AG04450 (cell line): Measurements from ENCODE around the gene MTUS2. TPM values are rescaled to one million over a fixed set of nuclear protein-coding genes. Genes with fewer than 3 reads are reported as not detected.

ENCODE experiments used
- CTCF ChIA-PET: fragments of 300-600, 350-600 bp; formaldehyde crosslinking; extraction: SDS; loops from one replicate; lab custom pipeline; 2022; ENCODE audit warnings: antibody characterized with exemption, inconsistent platforms; lab: Charles Lee
- POLR2A ChIA-PET: fragments of 350-600 bp; formaldehyde crosslinking; extraction: SDS; loops from one replicate; lab custom pipeline; 2021; ENCODE audit warnings: antibody characterized with exemption, inconsistent platforms; lab: Yijun Ruan, JAX
- DNase-seq: peaks from one replicate; pipeline ENCODE4 v3.0.0-alpha.2; 2011; ENCODE audit warnings: low read depth, low spot score
- H3K27ac ChIP-seq: one replicate; pipeline ENCODE4 v1.5.1; 2012; ENCODE audit warnings: low read depth, low read length, control low read depth
- H3K27me3 ChIP-seq: one replicate; pipeline ENCODE4 v1.6.0; 2012; ENCODE audit warnings: low read length; ENCODE audit not compliant: control insufficient read depth, insufficient read depth
- H3K4me3 ChIP-seq: 2 replicates; pipeline ENCODE4 v1.5.1; 2011; ENCODE audit warnings: mild to moderate bottlenecking, low read depth, low read length, control low read depth
- H3K9me3 ChIP-seq: 2 replicates; pipeline ENCODE4 v1.5.1; 2012; ENCODE audit warnings: low read length; ENCODE audit not compliant: control insufficient read depth, insufficient read depth
- polyA plus RNA-seq: library from polyadenylated mRNA; depleted of rRNA; stranded (reverse); fragments of >200 nt; gene quantifications from 2 replicates; pipeline ENCODE4 v1.2.3, GENCODE V29; 2011
- TF ChIP-seq, protein P1 (sequence below): IDR thresholded peaks from 2 replicates; pipeline ENCODE4 v1.5.1; 2011; ENCODE audit warnings: low read depth, low read length, control low read depth, inconsistent platforms

Gene MTUS2
- polyA plus RNA-seq, 1 experiment = 0.02 TPM

DNA sequence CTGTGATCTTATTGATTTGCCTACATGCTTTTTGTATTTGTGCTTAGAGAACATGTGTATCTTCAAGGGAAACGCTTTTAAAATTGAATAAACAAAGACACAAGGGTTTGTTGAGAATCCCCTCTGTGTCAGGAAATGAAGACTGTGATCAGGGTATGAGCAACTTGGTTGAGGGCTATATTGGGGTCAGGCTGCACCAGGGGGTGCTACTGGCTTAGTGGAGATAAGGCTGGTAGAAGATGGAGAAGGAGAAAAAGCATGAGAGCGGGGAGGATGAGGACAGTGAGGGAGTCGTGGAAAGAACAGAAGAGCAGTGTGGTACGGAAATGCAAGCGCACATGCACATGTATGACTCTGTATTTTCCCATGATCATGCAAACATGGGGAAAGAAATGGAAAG, 201.6 kb downstream of the MTUS2 start:
- no peaks in the 10 kb centered on the region for H3K27me3 ChIP-seq
- TF ChIP-seq, protein P1, sequence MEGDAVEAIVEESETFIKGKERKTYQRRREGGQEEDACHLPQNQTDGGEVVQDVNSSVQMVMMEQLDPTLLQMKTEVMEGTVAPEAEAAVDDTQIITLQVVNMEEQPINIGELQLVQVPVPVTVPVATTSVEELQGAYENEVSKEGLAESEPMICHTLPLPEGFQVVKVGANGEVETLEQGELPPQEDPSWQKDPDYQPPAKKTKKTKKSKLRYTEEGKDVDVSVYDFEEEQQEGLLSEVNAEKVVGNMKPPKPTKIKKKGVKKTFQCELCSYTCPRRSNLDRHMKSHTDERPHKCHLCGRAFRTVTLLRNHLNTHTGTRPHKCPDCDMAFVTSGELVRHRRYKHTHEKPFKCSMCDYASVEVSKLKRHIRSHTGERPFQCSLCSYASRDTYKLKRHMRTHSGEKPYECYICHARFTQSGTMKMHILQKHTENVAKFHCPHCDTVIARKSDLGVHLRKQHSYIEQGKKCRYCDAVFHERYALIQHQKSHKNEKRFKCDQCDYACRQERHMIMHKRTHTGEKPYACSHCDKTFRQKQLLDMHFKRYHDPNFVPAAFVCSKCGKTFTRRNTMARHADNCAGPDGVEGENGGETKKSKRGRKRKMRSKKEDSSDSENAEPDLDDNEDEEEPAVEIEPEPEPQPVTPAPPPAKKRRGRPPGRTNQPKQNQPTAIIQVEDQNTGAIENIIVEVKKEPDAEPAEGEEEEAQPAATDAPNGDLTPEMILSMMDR = no peak
- DNase-seq = no peak
- H3K27ac ChIP-seq = no peak overlapping the region
- peaks cover 29% of the 10 kb centered on the region for H3K9me3 ChIP-seq
- ChIA-PET POLR2A (no interaction called here), CTCF (no interaction called here)
- H3K4me3 ChIP-seq = no peak overlapping the region

DNA sequence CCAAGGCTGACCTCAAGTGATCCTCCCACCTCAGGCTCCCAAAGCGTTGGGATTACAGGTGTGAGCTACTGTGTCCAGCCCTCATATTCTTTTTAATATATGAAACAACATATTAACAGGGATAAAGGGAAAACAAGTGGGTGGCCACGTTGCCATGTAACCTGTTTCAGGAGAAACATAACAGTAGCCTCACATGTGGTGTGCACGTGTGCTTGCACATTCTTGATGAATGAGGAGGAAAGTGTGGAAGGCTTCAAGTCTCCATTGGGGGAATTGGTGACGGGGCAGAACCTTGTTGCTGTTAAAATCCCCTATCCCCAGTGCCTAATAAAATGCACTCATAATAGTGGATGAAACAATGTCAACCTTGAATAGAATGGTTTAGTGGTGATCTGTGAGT, 202.3 kb downstream of the MTUS2 start:
- Histone ChIP-seq H3K9me3 (peaks cover 32% of the 10 kb centered on the region), H3K4me3 (no peak overlapping the region), H3K27ac (no peak overlapping the region), H3K27me3 (no peaks in the 10 kb centered on the region)
- no peak for DNase-seq
- POLR2A ChIA-PET = no interaction called here
- TF ChIP-seq, protein P1 = no peak
- CTCF ChIA-PET = no interaction called here

DNA sequence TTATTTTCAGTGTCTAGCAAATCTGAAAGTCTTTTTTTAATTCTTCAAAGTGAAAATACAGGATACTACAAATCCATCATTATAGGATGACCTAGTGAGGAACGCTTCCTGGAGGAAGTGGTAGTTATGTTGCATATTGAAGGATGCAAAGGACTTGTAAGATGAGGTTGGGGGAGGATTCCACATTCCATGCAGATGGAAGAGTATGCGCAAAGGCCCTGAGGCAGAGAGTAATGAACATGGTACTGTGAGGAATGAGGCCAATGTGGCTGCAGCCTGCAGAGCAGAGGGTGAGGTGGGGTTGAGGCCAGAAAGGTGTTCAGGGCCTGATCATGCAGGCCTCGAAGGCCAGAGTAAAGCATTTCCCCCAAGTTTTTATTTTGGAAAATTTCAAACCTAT, 202.8 kb downstream of the MTUS2 start:
- Histone ChIP-seq H3K27me3 (no peaks in the 10 kb centered on the region), H3K9me3 (peaks cover 37% of the 10 kb centered on the region), H3K27ac (no peak overlapping the region), H3K4me3 (no peak overlapping the region)
- POLR2A ChIA-PET = no interaction called here
- TF ChIP-seq, protein P1 = no peak
- no peak for DNase-seq
- CTCF ChIA-PET = no interaction called here

DNA sequence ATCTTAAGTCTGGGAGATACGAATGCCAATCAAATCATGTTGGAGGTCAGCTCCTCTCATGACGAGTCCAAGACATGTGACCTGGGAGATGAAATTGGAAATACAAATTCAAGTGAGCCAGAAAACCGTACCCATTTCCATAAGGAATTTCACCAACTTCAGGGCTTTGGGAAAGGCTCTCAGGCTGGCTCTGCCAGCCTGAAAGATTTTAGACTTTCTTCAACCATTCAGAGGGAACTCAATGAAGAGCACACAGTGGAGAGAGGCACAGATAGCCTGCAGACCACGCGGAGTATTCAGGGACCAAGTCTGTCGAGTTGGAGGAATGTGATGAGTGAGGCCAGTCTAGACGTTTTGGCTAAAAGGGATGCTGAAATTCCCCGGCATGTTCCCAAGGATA, 204.6 kb downstream of the MTUS2 start:
- Histone ChIP-seq H3K27ac (no peak overlapping the region), H3K9me3 (peaks cover 41% of the 10 kb centered on the region), H3K4me3 (no peak overlapping the region), H3K27me3 (no peaks in the 10 kb centered on the region)
- POLR2A ChIA-PET = no interaction called here
- CTCF ChIA-PET = no interaction called here
- no peak for DNase-seq
- TF ChIP-seq, protein P1 = no peak

DNA sequence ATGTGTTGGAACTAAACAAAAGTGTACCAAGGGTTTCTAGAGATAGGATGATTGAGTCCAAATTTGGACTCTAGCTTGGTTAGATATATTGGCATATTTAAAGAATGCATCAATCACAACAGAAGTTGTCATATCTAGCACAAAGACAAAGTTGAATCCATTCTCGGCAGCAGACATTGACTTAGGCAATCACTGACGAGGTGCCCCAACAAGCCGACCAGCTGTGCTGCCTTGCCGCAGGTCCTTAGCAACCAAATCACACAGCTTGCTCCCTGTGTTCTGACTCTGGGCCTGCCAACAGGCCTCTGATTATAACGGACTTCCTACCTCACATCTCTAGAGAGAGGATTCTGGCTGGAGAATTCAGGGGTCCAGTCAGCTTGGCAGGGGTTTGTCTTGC, 208.7 kb downstream of the MTUS2 start:
- H3K27me3 ChIP-seq = no peaks in the 10 kb centered on the region
- no peak for DNase-seq
- peaks cover 47% of the 10 kb centered on the region for H3K9me3 ChIP-seq
- POLR2A ChIA-PET = no interaction called here
- no peak overlapping the region for H3K4me3 ChIP-seq
- no peak overlapping the region for H3K27ac ChIP-seq
- CTCF ChIA-PET = no interaction called here
- TF ChIP-seq, protein P1 = no peak
